Transverse colon (tissue), 4 donors: ENCODE data around the gene MOB3C.

ENCODE experiments used
- CTCF ChIP-seq, 5 experiments: fragments of 200-600 bp in 3 of 5; fragments of 450-650 bp in 2 of 5; sonication (generic) in 3 of 5; IDR thresholded peaks; 1 replicate in 2 of 5; 2 replicates in 3 of 5; pipeline ENCODE4 v1.5.1; 2016 to 2017; ENCODE audit warnings: antibody characterized with exemption in 5 of 5, inconsistent platforms in 3 of 5, mild to moderate bottlenecking in 2 of 5, moderate library complexity in 1 of 5
- EP300 ChIP-seq: sonication (generic); formaldehyde crosslinking; IDR thresholded peaks from one replicate; pipeline ENCODE4 v1.6.1; 2017; ENCODE audit warnings: antibody characterized with exemption, low read depth
- POLR2A ChIP-seq: fragments of 450-650 bp; IDR thresholded peaks from one replicate; pipeline ENCODE4 v1.6.1; 2016; ENCODE audit warnings: antibody characterized with exemption, mild to moderate bottlenecking, moderate library complexity
- POLR2AphosphoS5 ChIP-seq, 3 donors: sonication (generic); formaldehyde crosslinking; IDR thresholded peaks; one replicate each; pipeline ENCODE4 v1.6.1; 2016; ENCODE audit warnings: antibody characterized with exemption in 3 of 3

GRCh38 chr1:46643368-46643775 lies 26.8 kb upstream of the MOB3C start:
- TF ChIP-seq CTCF (IDR thresholded peaks at IDR 0.05): no peak
- no peak for TF ChIP-seq POLR2A
- TF ChIP-seq POLR2AphosphoS5 (IDR thresholded peaks at IDR 0.05): peak; percentile 44 to 61 (median 47)
- no peak for TF ChIP-seq EP300
